NCI-H1436 (cell line): ENCODE measurements around the gene XXYLT1.
"Not testable (repeated sequence)": the region's sequence is repeated elsewhere in the genome, so short reads cannot be mapped to it uniquely, and the experiment has no call there.

Experiments used
- DNase-seq: peaks from one replicate; lab custom pipeline; 2025; lab: John Stamatoyannopoulos, UW

The XXYLT1 gene

DNA sequence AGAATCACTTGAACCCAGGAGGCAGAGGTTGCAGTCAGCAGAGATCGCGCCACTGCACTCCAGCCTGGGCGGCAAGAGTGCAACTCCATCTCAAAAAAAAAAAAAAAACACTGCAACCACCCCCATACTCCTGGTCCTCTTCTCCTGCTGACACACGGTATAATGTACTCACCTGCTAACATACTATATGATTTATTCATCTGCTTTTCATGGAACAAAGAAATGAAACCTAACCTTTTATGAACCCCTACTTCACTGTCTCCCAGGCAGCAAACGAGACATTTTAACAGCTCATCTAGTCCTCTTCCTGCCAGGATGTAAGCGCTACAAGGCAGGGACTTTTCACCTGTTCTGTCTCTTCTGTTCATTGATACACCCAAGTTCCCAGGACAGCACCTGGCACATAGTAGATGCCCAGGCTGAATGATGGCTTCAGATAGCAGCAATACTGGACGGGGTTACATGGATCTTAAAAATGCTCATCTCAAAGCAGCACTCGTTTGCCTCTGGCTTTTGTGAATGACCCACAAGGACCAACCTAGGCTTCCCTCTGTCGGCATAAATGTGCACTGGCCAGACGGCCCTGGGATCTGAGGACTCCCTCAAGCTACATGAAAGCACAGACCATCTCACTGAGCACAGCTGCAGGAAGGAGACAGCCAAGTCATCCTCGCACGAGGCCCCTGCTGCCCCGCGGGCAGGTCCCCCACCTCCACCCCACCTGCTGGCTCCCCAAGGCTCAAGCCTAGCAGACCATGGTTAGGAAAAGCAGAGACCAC, 20.3 kb downstream of the XXYLT1 start:
- DNase-seq = peak; percentile 19

DNA sequence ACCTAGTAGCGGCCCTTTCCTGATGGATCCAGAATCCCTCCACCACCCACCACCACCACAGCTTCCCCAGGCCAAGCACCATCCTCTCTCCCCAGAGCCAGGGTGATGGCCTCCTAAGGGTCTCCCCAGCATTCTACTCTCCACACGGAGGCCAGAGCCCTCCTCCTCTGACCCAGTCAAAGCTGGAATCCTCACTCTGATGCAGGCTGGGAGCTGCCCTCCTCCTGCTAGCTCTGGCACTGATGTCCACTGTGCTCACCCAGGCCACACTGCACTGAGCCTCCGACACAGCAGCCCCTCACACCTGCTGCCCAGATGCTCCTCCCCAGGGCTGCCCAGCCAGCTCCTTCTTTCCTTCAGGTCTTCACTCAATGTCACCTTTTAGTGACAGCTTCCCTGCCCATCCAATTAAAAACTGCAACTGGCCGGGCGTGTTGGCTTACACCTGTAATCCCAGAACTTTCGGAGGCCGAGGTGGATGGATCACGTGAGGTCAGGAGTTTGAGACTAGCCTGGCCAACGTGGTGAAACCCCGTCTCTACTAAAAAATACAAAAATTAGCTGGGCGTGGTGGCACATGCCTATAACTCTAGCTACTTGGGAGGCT, 21.0 kb downstream of the XXYLT1 start:
- DNase-seq = no peak

DNA sequence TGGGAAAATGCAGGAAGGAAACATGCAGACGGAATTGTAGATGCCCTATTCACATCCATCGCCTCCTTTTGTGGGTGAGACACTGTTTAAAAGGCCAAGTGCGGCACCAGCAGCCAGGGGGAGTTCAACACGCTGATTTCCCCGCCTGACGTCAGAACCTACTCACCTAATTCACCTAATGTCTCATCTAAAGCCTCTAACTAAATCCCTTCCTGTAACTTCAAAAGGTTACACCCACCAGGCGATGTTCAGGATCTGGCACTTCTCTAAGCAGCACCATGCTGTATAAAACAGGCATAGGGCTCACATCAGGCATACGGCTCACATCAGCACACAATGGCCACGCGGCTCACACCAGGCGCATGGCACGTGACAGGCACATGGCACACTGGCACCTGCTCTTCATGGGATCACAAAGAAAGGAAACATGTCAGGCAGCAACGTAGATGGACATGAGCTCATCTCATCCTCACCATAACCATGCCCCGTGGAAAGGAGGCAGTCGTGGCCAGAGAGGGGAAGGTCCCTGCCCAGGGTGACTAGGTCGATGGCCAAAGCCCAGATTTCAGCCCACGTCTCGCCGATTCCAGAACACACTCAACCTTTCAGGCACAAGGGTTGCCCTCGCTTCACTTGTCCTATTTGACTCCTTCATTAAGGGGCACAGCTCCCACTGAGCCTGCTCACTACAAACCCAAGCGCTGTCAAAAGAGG, 21.7 kb downstream of the XXYLT1 start:
- no peak for DNase-seq

DNA sequence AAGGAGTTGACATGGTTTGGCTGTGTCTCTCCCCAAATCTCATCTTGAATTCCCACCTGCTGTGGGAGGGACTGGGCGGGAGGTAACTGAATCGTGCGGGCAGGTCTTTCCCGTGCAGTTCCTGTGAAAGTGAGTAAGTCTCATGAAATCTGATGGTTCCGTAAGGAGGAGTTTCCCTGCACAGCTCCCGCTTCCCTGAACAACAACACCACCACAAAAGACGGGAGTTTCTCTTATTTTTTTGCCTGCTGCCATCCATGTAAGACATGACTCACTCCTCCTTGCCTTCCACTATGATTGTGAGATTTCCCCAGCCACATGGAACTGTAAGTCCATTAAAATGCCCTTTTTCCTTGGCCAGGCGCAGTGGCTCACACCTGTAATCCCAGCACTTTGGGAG, 22.7 kb downstream of the XXYLT1 start:
- no peak for DNase-seq

- no peak for DNase-seq
Measured at GRCh38 chr3:195247863-195248189, 23.1 kb downstream of the XXYLT1 start.

DNA sequence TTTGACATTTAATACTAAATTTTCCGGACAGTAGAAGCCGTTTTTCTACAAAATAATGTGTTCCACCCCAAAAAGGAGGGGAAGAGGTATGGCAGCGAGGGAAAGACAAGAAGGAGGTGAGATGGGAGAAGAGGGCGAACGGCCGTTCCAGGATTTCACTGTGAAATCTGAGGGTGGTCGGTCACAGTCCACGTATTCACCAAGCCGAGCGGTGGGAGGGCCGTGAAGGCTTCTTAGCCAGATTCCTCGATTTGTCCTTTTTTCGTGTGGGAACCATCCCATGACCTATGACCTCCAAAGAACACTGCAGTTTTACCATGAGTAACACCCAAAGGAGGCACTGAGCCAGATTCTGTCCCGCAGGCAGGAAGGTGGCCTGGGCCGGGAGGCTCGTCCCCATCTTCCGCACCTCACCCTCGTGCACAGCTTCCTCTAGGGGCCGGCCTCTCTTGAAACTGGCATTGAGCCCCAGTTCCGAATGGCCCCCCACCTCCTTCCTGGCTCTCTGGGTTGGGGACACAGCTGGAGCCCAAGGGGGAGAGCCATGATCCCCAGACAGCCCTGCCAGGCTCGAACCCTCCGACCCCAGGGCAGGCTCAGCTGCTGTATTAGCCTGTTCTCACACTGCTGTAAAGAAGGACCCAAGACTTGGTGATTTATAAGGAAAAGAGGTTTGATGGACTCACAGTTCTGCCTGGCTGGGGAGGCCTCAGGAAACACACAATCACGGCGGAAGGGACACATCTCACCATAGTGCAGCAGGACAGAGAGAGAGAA, 23.7 kb downstream of the XXYLT1 start:
- DNase-seq = no peak

- no peak for DNase-seq
Measured at GRCh38 chr3:195246581-195246995, 24.4 kb downstream of the XXYLT1 start.

DNA sequence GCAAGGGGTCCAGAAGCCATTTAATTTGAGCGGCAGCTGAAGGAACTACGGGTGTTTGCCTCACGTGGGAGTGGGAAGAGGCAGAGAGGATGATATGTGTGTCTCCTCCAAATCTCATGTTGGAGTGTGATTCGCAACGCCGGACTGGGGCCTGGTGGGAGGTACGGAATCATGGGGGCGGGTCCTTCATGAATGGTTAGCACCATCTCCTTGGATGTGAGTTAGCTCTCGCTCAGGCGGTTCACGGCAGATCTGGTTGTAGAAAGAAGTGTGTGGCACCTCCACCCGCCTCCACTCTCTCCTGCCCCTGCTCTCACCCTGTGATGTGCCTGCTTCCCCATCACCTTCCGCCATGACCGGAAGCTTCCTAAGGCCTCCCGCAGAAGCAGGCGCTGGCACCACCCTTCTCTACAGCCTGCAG, 25.4 kb downstream of the XXYLT1 start:
- no peak for DNase-seq

DNA sequence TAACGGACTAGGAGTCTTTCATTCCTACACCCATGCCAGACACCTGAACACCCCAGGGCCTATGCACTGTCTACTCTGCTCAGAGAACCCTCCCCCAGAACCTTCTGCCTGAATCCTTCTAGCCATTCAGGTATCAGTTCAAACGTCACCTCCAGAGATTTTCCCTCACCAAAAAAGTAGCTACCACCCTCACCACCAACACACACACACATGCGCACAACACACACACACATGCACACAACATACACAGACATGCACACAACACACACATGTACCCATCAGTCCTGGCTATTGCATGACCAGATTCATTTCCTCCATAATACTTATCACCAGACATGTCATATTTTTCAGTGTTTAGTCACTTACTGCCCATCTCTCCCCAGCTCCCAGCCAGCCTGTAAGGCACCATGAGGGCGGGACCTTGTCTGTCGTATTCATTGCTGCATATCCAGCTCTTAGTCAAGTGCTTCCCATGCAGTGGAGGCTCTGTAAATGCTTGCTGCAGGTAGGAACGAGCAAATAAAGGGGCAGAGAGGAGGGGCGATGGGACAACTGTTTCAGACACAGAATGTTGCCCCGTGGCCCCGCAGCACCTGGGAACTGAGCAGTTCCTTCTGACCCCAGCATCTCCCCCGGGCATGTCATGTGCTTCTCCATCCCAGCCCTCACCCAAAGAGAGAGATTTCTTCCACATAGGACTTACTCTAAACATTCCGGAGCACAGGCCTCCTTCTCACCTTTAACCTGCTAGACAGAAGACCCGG, 29.2 kb downstream of the XXYLT1 start:
- DNase-seq = no peak

GRCh38 chr3:195240939-195241338, 30.0 kb downstream of the XXYLT1 start:
- no peak for DNase-seq

DNA sequence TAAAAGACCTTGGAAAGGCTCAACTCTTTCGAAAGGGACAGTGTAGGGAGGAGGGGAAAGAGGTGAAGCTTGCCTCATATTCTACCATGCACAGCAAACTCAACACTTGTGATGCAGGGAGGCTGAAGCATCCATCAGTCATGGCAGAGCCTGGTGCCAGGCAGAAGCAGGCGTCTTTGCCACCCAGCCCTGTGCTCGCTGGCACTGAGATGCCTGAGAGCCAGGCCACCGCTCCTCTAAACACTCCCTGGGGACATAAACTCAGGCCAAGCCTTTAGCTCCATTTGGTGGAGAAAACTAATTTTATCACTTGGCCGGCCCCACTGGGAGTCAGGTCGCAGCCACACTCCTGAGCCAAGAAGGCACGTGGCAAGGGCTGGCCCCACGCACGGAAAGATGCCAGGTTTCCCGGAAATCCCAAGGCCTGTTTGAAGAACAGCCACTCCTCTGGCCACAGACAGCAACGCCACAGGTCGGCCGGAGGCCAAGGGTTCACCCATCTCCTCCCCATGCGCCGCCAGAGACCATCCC, 30.7 kb downstream of the XXYLT1 start:
- DNase-seq = no peak

DNA sequence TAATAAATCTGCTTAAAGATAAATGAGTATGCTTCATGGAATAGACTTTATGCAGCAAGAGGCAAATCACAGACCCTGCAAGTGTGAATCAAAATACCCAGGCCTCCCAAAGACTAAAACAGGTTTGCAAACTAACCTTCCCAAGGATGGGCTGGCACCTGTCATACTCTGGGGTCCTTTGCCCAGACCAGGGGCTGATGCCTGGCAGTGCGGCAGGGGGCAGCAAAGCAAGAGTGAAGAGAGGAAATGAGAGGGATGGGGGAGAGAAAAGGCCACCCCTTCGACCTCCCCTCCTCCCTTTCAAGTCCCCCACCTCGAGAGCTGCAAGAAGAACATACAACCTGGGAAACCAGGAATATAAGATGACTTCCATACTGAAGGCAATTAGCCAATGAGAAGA, 31.8 kb downstream of the XXYLT1 start:
- DNase-seq = no peak

DNA sequence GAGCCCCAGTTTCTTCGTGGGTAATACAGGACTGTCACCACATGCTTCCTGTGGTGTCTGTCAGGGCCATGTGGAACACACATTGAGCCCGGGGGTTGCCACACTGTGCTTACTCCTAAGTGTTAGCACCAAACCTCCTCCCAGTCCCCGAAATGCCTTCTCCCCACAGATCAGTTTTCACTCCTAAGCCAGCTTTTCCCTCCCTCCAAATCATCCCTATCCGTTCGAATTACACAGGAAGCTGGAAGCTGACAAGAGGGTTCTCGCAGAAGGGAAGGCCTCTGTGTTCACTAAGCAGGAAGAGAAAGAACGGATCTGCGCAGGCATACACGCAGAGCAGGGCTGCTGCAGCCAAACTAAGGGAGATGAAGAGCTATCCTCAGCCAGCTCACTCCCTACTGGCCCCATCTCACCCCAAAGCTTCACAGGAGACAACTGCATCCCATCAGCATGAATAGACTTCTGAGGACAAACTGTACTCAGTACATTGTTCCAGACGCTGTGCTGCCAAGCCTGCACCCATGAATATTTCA, 32.3 kb downstream of the XXYLT1 start:
- no peak for DNase-seq

GRCh38 chr3:195238081-195238571, 32.8 kb downstream of the XXYLT1 start:
- DNase-seq = no peak

GRCh38 chr3:195236801-195237570, 34.0 kb downstream of the XXYLT1 start:
- DNase-seq = no peak

- no peak for DNase-seq
Measured at GRCh38 chr3:195236076-195236798, 34.7 kb downstream of the XXYLT1 start.

DNA sequence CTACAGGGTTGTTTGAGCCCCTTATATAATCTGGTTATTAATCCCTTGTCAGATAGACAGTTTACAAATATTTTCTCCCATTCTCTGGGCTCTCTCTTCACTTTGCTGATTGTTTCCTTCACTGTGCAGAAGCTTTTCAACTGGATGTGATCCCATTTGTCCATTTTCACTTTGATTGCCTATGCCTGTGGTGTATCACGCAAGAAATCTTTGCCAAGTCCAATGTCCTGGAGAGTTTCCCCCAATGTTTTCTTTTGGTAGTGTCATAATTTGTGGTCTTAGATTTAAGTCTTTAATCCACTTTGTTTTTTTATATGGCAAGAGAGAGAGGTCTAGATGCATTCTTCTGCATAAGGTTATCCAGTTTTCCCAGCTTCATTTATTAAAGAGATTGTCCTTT, 40.7 kb downstream of the XXYLT1 start:
- DNase-seq = no peak

DNA sequence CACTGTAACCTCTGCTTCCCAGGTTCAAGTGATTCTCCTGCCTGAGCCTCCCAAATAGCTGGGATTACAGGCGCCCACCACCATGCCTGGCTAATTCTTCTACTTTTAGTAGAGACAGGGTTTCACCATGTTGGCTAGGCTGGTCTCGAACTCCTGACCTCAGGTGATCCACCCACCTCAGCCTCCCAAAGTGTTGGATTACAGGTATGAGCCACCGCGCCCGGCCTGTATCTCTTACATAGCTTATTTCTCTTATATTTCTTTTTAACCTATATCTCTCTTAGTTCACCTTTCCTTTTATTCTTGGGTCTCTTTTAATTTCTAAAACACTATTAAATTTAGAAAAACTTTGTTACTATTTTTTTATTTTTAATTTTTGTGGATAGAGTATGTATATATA, 42.1 kb downstream of the XXYLT1 start:
- not testable (repeated sequence) for DNase-seq

DNA sequence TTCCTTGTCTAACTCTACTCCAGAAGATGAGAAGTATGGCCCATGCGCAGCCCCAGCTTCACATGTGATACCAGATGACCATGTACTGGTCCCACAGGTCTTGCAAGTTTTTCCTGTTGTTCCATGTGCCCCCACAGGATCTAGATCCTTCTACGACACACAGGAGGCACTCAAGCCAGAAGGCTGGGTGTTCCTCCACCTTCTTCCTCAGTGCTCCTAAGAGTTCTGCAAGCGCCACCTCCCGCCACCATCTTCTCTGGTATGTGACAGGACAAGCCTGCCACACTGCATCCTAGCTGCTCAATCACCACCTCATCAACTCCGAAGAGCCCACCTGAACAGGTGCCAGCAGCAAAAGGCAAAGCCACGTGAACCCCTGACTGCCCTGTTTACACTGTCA, 43.1 kb downstream of the XXYLT1 start:
- no peak for DNase-seq
